HepG2 (cell line): ENCODE data around the gene DPEP1. TPM values are rescaled to one million over a fixed set of nuclear protein-coding genes. Genes with fewer than 3 reads are reported as not detected.
A peak's percentile ranks its signal among the peaks of the same experiment; 100 is the strongest.

Source experiments
- ARHGAP35 ChIP-seq: sonication (generic); formaldehyde crosslinking; IDR thresholded peaks from 2 replicates; pipeline ENCODE4 v1.9.0; 2022; ENCODE audit warnings: mild to moderate bottlenecking, inconsistent platforms, moderate library complexity, missing genetic modification reagents, borderline replicate concordance
- E2F1 ChIP-seq: sonication (generic); formaldehyde crosslinking; IDR thresholded peaks from 2 replicates; pipeline ENCODE4 v1.5.0; 2020; ENCODE audit warnings: missing genetic modification reagents
- FOXO1 ChIP-seq: sonication (generic); formaldehyde crosslinking; IDR thresholded peaks from 2 replicates; pipeline ENCODE4 v1.4.0; 2020; ENCODE audit warnings: missing genetic modification reagents
- NR2F6 ChIP-seq, 2 experiments: IDR thresholded peaks; 2 replicates each; pipeline ENCODE4 v1.6.1; 2016; ENCODE audit warnings: antibody characterized with exemption in 1 of 2, mild to moderate bottlenecking in 1 of 2
- NRL ChIP-seq: sonication (generic); formaldehyde crosslinking; IDR thresholded peaks from 2 replicates; pipeline ENCODE4 v1.5.0; 2020; ENCODE audit warnings: missing genetic modification reagents, mild to moderate bottlenecking, moderate library complexity, borderline replicate concordance
- PLRG1 ChIP-seq: fragments of 450-650 bp; conservative IDR thresholded peaks from 2 replicates; pipeline ENCODE4 v1.6.1; 2016
- RAD21 ChIP-seq: fragments of 450-650 bp; formaldehyde crosslinking; IDR thresholded peaks from 2 replicates; pipeline ENCODE4 v1.5.0; 2020; ENCODE audit warnings: mild to moderate bottlenecking
- SKIL ChIP-seq: sonication (generic); formaldehyde crosslinking; IDR thresholded peaks from 2 replicates; pipeline ENCODE4 v1.8.0; 2022; ENCODE audit warnings: missing genetic modification reagents, mild to moderate bottlenecking, moderate library complexity, borderline replicate concordance
- SMAD1 ChIP-seq: sonication (generic); formaldehyde crosslinking; IDR thresholded peaks from 2 replicates; pipeline ENCODE4 v1.4.0; 2020; ENCODE audit warnings: missing genetic modification reagents, low read depth, mild to moderate bottlenecking, borderline replicate concordance
- TGIF2 ChIP-seq: IDR thresholded peaks from 2 replicates; pipeline ENCODE4 v1.6.1; 2016; ENCODE audit warnings: control low read depth, missing compliant biosample characterization
- TRIM22 ChIP-seq: fragments of 450-650 bp; IDR thresholded peaks from 2 replicates; pipeline ENCODE4 v1.6.1; 2017
- ZFX ChIP-seq: sonication (generic); formaldehyde crosslinking; IDR thresholded peaks from 2 replicates; pipeline ENCODE4 v1.4.0; 2020; ENCODE audit warnings: mild to moderate bottlenecking, low read depth, missing genetic modification reagents, moderate library complexity
- ZNF253 ChIP-seq: sonication (generic); formaldehyde crosslinking; IDR thresholded peaks from 2 replicates; pipeline ENCODE4 v1.8.0; 2022; ENCODE audit warnings: mild to moderate bottlenecking, missing genetic modification reagents, borderline replicate concordance
- ZNF280B ChIP-seq: sonication (generic); formaldehyde crosslinking; IDR thresholded peaks from 2 replicates; pipeline ENCODE4 v1.5.0; 2020; ENCODE audit warnings: missing genetic modification reagents, mild to moderate bottlenecking, borderline replicate concordance
- ZNF550 ChIP-seq: sonication (generic); formaldehyde crosslinking; IDR thresholded peaks from 2 replicates; pipeline ENCODE4 v1.4.0; 2020; ENCODE audit warnings: mild to moderate bottlenecking, missing genetic modification reagents, borderline replicate concordance
- ZNF75D ChIP-seq: sonication (generic); formaldehyde crosslinking; IDR thresholded peaks from 2 replicates; pipeline ENCODE4 v1.8.1; 2023; ENCODE audit warnings: missing genetic modification reagents, mild to moderate bottlenecking, borderline replicate concordance
- ZNF800 ChIP-seq: sonication (generic); formaldehyde crosslinking; IDR thresholded peaks from 2 replicates; pipeline ENCODE4 v1.4.0; 2020; ENCODE audit warnings: missing genetic modification reagents
- ZNF839 ChIP-seq: sonication (generic); formaldehyde crosslinking; IDR thresholded peaks from 2 replicates; pipeline ENCODE4 v1.4.0; 2020; ENCODE audit warnings: missing genetic modification reagents, mild to moderate bottlenecking, borderline replicate concordance
- ZNF879 ChIP-seq: sonication (generic); formaldehyde crosslinking; IDR thresholded peaks from 2 replicates; pipeline ENCODE4 v1.8.1; 2023; ENCODE audit warnings: missing genetic modification reagents
- ZSCAN12 ChIP-seq: sonication (generic); formaldehyde crosslinking; IDR thresholded peaks from 2 replicates; pipeline ENCODE4 v1.9.0; 2021; ENCODE audit warnings: mild to moderate bottlenecking, missing genetic modification reagents
- polyA plus RNA-seq, 8 experiments: library from polyadenylated mRNA; depleted of rRNA in 3 of 8; stranded (reverse) in 7 of 8; unstranded in 1 of 8; fragments of >200 nt; fragmentation: Illumina TruSeq in 4 of 8; extraction: Trizol in 4 of 8; gene quantifications; 2 replicates each; pipeline versions ENCODE4 v1.2.1 to v1.2.3, GENCODE V29; 2011 to 2016; ENCODE audit warnings: low read depth in 4 of 8, missing spikeins in 1 of 8, mixed read lengths in 1 of 8; ENCODE audit not compliant: insufficient read depth in 1 of 8
- total RNA-seq, 5 experiments: library from RNA; depleted of rRNA; stranded (reverse); fragments of >200 nt; fragmentation: Illumina TruSeq; extraction: Trizol; gene quantifications; 2 replicates each; pipeline ENCODE4 v1.2.3, GENCODE V29; 2016; ENCODE audit warnings: low read depth in 1 of 5

Gene DPEP1
- total and polyA plus RNA-seq, 2 of the 13 experiments (the other 11 are each of a cell fraction or from before 2014, with no cell fraction given), result 37.6 to 52.2 TPM

GRCh38 chr16:89687092-89687940 is 73.9 kb downstream of the DPEP1 start (continued):
- peak; percentile 93 for TF ChIP-seq TGIF2 (CRISPR knock-in tag)
- TF ChIP-seq FOXO1 (CRISPR knock-in tag), result peak; percentile 98
- TF ChIP-seq RAD21, result peak; percentile 95
- TF ChIP-seq SMAD1 (CRISPR knock-in tag), result peak; percentile 79; the same call in 1 of the 2 replicates
- TF ChIP-seq ZNF550, result no peak; the same call in 1 of the 2 replicates
- peak; percentile 98 for TF ChIP-seq ZSCAN12
- peak; percentile 26; the same call in 1 of the 2 replicates for TF ChIP-seq E2F1 (CRISPR knock-in tag)
- no peak for TF ChIP-seq ZNF839 (CRISPR knock-in tag)
- TF ChIP-seq PLRG1, result no peak
- TF ChIP-seq TRIM22, result no peak
- TF ChIP-seq ARHGAP35, result peak; percentile 89
- TF ChIP-seq NRL (CRISPR knock-in tag), result peak; percentile 97
- TF ChIP-seq SKIL, result peak; percentile 91; the same call in 1 of the 2 replicates
- TF ChIP-seq NR2F6 (IDR thresholded peaks at IDR 0.05), result peak; percentile 68
- TF ChIP-seq NR2F6 (CRISPR knock-in tag; IDR thresholded peaks at IDR 0.05), result peak; percentile 92
- TF ChIP-seq ZNF253 (CRISPR knock-in tag), result no peak; the same call in 1 of the 2 replicates
- TF ChIP-seq ZNF75D (CRISPR knock-in tag), result no peak
- TF ChIP-seq ZNF800 (CRISPR knock-in tag), result peak; percentile 97
- TF ChIP-seq ZNF879, result peak; percentile 67; the same call in 1 of the 2 replicates
- TF ChIP-seq ZFX (CRISPR knock-in tag), result peak; percentile 95
- TF ChIP-seq ZNF280B, result peak; percentile 99
